Measurements from ENCODE around the gene PRICKLE4.

- TF ChIP-seq CTCF (IDR thresholded peaks at IDR 0.05; ENCODE audit: insufficient read depth, low read length, poor library complexity, severe bottlenecking): no peak
- TF ChIP-seq EZH2phosphoT487 (conservative IDR thresholded peaks at IDR 0.05; ENCODE audit: low read length): no peak
Observed at GRCh38 chr6:41811095-41811494, 30.5 kb downstream of the PRICKLE4 start.
